ENCODE results near the gene CHST8.

CHST8 gene

DNA sequence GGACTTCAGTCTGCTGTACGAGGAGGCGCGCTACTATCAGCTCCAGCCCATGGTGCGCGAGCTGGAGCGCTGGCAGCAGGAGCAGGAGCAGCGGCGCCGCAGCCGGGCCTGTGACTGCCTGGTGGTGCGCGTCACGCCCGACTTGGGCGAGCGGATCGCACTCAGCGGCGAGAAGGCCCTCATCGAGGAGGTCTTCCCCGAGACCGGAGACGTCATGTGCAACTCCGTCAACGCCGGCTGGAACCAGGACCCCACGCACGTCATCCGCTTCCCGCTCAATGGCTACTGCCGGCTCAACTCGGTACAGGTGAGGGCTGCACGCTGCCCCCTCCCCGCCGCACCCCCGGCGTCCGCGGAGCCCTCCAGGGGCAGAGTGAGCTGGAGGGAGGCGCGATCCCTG, 189.5 kb downstream of the CHST8 start:
- Histone ChIP-seq H3K36me3 (ENCODE audit: control insufficient read depth, low read length) (no peaks in the 10 kb centered on the region), H3K27ac (ENCODE audit: low read depth, low read length) (no peak overlapping the region), H3K27me3 (ENCODE audit: control insufficient read depth, low read length) (no peaks in the 10 kb centered on the region), H3F3A (ENCODE audit: control insufficient read depth, insufficient read depth) (no peaks in the 10 kb centered on the region), H4K20me1 (ENCODE audit: control insufficient read depth, insufficient read depth, low read depth, low read length) (no peaks in the 10 kb centered on the region), H3K9me2 (replicated peaks; ENCODE audit: control insufficient read depth, low read length) (no peaks in the 10 kb centered on the region), H3K4me1 (ENCODE audit: control insufficient read depth, low read length) (no peaks in the 10 kb centered on the region), H3K4me2 (ENCODE audit: low read length) (no peak overlapping the region), H3K4me3 (ENCODE audit: low read length) (no peak overlapping the region), H3K9me3 (ENCODE audit: control insufficient read depth, insufficient read depth, low read length) (no peaks in the 10 kb centered on the region), H3K79me2 (ENCODE audit: control insufficient read depth, low read length) (no peaks in the 10 kb centered on the region)
- TF ChIP-seq, protein P1, sequence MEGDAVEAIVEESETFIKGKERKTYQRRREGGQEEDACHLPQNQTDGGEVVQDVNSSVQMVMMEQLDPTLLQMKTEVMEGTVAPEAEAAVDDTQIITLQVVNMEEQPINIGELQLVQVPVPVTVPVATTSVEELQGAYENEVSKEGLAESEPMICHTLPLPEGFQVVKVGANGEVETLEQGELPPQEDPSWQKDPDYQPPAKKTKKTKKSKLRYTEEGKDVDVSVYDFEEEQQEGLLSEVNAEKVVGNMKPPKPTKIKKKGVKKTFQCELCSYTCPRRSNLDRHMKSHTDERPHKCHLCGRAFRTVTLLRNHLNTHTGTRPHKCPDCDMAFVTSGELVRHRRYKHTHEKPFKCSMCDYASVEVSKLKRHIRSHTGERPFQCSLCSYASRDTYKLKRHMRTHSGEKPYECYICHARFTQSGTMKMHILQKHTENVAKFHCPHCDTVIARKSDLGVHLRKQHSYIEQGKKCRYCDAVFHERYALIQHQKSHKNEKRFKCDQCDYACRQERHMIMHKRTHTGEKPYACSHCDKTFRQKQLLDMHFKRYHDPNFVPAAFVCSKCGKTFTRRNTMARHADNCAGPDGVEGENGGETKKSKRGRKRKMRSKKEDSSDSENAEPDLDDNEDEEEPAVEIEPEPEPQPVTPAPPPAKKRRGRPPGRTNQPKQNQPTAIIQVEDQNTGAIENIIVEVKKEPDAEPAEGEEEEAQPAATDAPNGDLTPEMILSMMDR (IDR thresholded peaks at IDR 0.05; ENCODE audit: low read depth, low read length, poor library complexity, severe bottlenecking) = no peak
- TF ChIP-seq EZH2phosphoT487 (IDR thresholded peaks at IDR 0.05; ENCODE audit: borderline replicate concordance, low read length) = no peak

DNA sequence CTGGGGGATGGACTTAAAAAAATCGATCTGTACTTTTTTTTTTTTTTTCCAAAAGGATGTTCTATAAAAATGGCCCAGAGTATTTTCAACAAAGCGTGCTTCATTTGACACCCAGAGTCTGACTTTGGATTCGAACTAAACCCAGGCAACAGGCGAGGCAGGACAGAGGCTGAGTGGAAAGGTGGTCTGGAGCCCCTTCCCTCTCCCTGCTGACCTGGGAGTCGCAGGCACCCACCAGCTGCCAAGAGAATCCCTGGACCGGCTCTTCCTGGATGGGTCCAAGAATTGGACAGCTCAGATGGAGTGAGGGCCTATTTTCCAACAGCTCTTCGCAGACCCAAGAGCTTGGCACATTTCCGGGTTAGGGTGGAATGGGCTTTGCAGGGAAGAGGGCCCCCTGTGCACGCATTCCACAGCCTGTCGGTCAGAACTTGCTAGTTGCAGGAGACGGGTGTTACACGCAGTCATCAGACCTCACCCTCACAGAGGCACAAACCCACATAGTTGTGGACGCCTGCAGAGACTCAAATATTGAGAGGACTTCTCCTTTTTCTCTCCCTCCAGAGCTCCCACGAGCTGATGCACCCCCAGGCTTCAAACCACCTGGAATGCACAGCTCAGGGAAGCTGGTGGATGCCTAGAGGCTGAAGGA, 190.1 kb downstream of the CHST8 start:
- Histone ChIP-seq H3K27ac (ENCODE audit: low read depth, low read length) (no peak overlapping the region), H3F3A (ENCODE audit: control insufficient read depth, insufficient read depth) (no peaks in the 10 kb centered on the region), H3K9me2 (replicated peaks; ENCODE audit: control insufficient read depth, low read length) (no peaks in the 10 kb centered on the region), H3K36me3 (ENCODE audit: control insufficient read depth, low read length) (no peaks in the 10 kb centered on the region), H4K20me1 (ENCODE audit: control insufficient read depth, insufficient read depth, low read depth, low read length) (no peaks in the 10 kb centered on the region), H3K4me1 (ENCODE audit: control insufficient read depth, low read length) (no peaks in the 10 kb centered on the region), H3K4me2 (ENCODE audit: low read length) (no peak overlapping the region), H3K9me3 (ENCODE audit: control insufficient read depth, insufficient read depth, low read length) (no peaks in the 10 kb centered on the region), H3K79me2 (ENCODE audit: control insufficient read depth, low read length) (no peaks in the 10 kb centered on the region), H3K4me3 (ENCODE audit: low read length) (no peak overlapping the region), H3K27me3 (ENCODE audit: control insufficient read depth, low read length) (no peaks in the 10 kb centered on the region)
- TF ChIP-seq EZH2phosphoT487 (IDR thresholded peaks at IDR 0.05; ENCODE audit: borderline replicate concordance, low read length) = no peak
- TF ChIP-seq, protein P1 (IDR thresholded peaks at IDR 0.05; ENCODE audit: low read depth, low read length, poor library complexity, severe bottlenecking) = no peak

DNA sequence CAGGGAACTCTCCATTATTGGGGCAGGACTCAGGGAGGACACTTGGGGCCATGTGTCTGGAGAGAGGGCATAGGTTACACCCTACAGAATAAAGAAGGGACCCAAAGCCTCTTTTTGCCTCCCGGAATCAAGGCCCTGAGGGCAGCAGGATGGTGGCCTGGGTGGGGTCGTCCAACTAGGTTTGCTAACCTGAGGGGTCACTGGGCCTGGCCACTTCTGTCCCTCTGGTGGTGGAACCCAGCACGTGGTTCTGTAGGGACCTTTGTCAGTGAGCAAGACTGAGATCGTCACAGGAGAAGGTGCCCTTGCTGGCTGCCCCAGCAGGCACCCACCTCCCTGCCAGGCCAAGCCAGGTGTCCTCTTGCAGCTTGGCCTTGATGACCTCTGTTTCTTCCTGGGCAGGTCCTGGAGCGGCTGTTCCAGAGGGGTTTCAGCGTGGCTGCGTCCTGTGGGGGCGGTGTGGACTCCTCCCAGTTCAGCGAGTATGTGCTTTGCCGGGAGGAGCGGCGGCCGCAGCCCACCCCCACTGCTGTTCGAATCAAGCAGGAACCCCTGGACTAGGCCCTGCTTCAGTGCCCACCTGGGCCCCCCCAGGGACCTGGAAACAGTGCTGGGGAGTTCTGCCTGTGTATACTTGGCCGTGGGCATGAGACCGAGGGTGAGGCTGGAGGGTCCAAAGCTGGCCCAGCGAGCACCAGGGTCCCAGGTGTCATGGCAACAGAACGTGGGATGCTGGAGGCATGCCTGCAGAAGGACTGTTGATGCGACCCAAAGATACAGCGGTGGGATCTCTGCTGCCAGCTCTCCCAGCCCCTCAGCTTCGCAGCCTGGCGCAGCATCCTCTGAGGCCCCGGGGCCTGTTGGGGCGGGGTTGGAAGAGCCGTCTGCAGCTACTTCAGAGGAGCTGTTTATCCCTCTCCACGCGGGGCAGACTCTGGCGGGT, 190.9 kb downstream of the CHST8 start:
- no peak for TF ChIP-seq EZH2phosphoT487 (IDR thresholded peaks at IDR 0.05; ENCODE audit: borderline replicate concordance, low read length)
- TF ChIP-seq, protein P1 (IDR thresholded peaks at IDR 0.05; ENCODE audit: low read depth, low read length, poor library complexity, severe bottlenecking) = no peak
- no peak overlapping the region for H3K27ac ChIP-seq (ENCODE audit: low read depth, low read length)
- H3F3A ChIP-seq (ENCODE audit: control insufficient read depth, insufficient read depth) = no peaks in the 10 kb centered on the region
- no peak overlapping the region for H3K4me3 ChIP-seq (ENCODE audit: low read length)
- no peak overlapping the region for H3K4me2 ChIP-seq (ENCODE audit: low read length)
- no peaks in the 10 kb centered on the region for H3K4me1 ChIP-seq (ENCODE audit: control insufficient read depth, low read length)
- no peaks in the 10 kb centered on the region for H3K9me2 ChIP-seq (replicated peaks; ENCODE audit: control insufficient read depth, low read length)
- H4K20me1 ChIP-seq (ENCODE audit: control insufficient read depth, insufficient read depth, low read depth, low read length) = no peaks in the 10 kb centered on the region
- no peaks in the 10 kb centered on the region for H3K36me3 ChIP-seq (ENCODE audit: control insufficient read depth, low read length)
- no peaks in the 10 kb centered on the region for H3K27me3 ChIP-seq (ENCODE audit: control insufficient read depth, low read length)
- no peaks in the 10 kb centered on the region for H3K79me2 ChIP-seq (ENCODE audit: control insufficient read depth, low read length)
- no peaks in the 10 kb centered on the region for H3K9me3 ChIP-seq (ENCODE audit: control insufficient read depth, insufficient read depth, low read length)

Data from DOHH2 (cell line).